Measurements from ENCODE around the gene CDCA7L.
A peak's percentile ranks its signal among the peaks of the same experiment; 100 is the strongest.

- TF ChIP-seq ATF3 (IDR thresholded peaks at IDR 0.05) (no peak), JUND (IDR thresholded peaks at IDR 0.05) (no peak), CTCF (IDR thresholded peaks at IDR 0.05 in 2 of 3, conservative IDR thresholded peaks at IDR 0.05 in 1 of 3; ENCODE audit: borderline replicate concordance in 1 of 3, insufficient read depth in 1 of 3, low read depth in 2 of 3, low read length in 2 of 3) (no peak), CEBPB (IDR thresholded peaks at IDR 0.05; ENCODE audit: low read depth) (no peak), YY1 (IDR thresholded peaks at IDR 0.05; ENCODE audit: extremely low read depth, insufficient replicate concordance, low read depth, low read length) (peak; percentile 3), RAD21 (IDR thresholded peaks at IDR 0.05; ENCODE audit: low read depth) (no peak), EZH2phosphoT487 (IDR thresholded peaks at IDR 0.05; ENCODE audit: borderline replicate concordance) (no peak)
Observed at GRCh38 chr7:21972397-21972784, 26.7 kb upstream of the CDCA7L start.
